Endodermal cell (in vitro differentiated cells): ENCODE results near the gene PRR33. TPM values are rescaled to one million over a fixed set of nuclear protein-coding genes. Genes with fewer than 3 reads are reported as not detected.

Experiments used
- DNase-seq: peaks from one replicate; pipeline ENCODE4 v3.0.0-alpha.2; 2017
- H3K27ac ChIP-seq: 2 replicates; pipeline ENCODE4 v1.5.1; 2013; ENCODE audit warnings: mild to moderate bottlenecking, low read depth, low read length, moderate library complexity
- H3K27me3 ChIP-seq: 2 replicates; pipeline ENCODE4 v1.6.1; 2013; ENCODE audit warnings: mild to moderate bottlenecking, low read length, moderate library complexity; ENCODE audit not compliant: insufficient read depth, control insufficient read depth, poor library complexity, severe bottlenecking
- H3K36me3 ChIP-seq: 2 replicates; pipeline ENCODE4 v1.7.0; 2013; ENCODE audit warnings: mild to moderate bottlenecking, low read length, moderate library complexity; ENCODE audit not compliant: control insufficient read depth, insufficient read depth
- H3K4me1 ChIP-seq: one replicate; pipeline ENCODE4 v1.7.0; 2013; ENCODE audit warnings: low read length; ENCODE audit not compliant: control insufficient read depth, insufficient read depth
- H3K4me3 ChIP-seq: 2 replicates; pipeline ENCODE4 v1.5.1; 2013; ENCODE audit warnings: mild to moderate bottlenecking, low read length, moderate library complexity
- H3K9ac ChIP-seq: 2 replicates; pipeline ENCODE4 v1.6.1; 2013; ENCODE audit warnings: mild to moderate bottlenecking, low read length, moderate library complexity; ENCODE audit not compliant: poor library complexity, severe bottlenecking; ENCODE audit errors: extremely low read depth
- H3K9me3 ChIP-seq: 2 replicates; pipeline ENCODE4 v1.6.1; 2013; ENCODE audit warnings: mild to moderate bottlenecking, low read length, moderate library complexity; ENCODE audit not compliant: control insufficient read depth
- H3K27ac Mint-ChIP-seq: 2 replicates; pipeline ENCODE4 v1.8.0; 2020; ENCODE audit warnings: mixed read lengths
- H3K27me3 Mint-ChIP-seq: 2 replicates; pipeline ENCODE4 v1.8.0; 2021; ENCODE audit warnings: mild to moderate bottlenecking, mixed read lengths; ENCODE audit not compliant: insufficient read depth
- H3K36me3 Mint-ChIP-seq: 2 replicates; pipeline ENCODE4 v1.8.0; 2020; ENCODE audit warnings: low read depth, mixed read lengths
- H3K4me1 Mint-ChIP-seq: 2 replicates; pipeline ENCODE4 v1.8.0; 2020; ENCODE audit warnings: mixed read lengths
- H3K4me3 Mint-ChIP-seq: 2 replicates; pipeline ENCODE4 v1.8.0; 2020; ENCODE audit warnings: mild to moderate bottlenecking, moderate library complexity, mixed read lengths
- H3K9me3 Mint-ChIP-seq: 2 replicates; pipeline ENCODE4 v1.8.0; 2020; ENCODE audit warnings: mild to moderate bottlenecking, mixed read lengths
- WGBS, 2 experiments: methylation state at CpG; one replicate each; pipeline versions ENCODE4 v1.1.5 to v1.1.7; 2013; ENCODE audit warnings: missing lambda C conversion rate in 2 of 2, mixed read lengths in 1 of 2; ENCODE audit not compliant: insufficient coverage in 1 of 2, insufficient read length in 1 of 2; 5-methylcytosine and 5-hydroxymethylcytosine counted together
- total RNA-seq, 2 donors: library from RNA; stranded (reverse); fragmentation: NEBNext Ultra II Directional in 1 of 2; extraction: Animal tissue kit (Norgen Biotek cat#: 25700) in 1 of 2; gene quantifications; 2 replicates in 1 of 2; 3 replicates in 1 of 2; pipeline ENCODE4 v1.2.1, GENCODE V29; 2021
- TF ChIP-seq, protein P1 (sequence below): fragments of 200-600 bp; sonication (generic); conservative IDR thresholded peaks from 2 replicates; pipeline ENCODE4 v1.5.0; 2021; ENCODE audit warnings: antibody characterized with exemption, mild to moderate bottlenecking

The PRR33 gene
- total RNA-seq, 2 donors from 2014 or later = not detected

DNA sequence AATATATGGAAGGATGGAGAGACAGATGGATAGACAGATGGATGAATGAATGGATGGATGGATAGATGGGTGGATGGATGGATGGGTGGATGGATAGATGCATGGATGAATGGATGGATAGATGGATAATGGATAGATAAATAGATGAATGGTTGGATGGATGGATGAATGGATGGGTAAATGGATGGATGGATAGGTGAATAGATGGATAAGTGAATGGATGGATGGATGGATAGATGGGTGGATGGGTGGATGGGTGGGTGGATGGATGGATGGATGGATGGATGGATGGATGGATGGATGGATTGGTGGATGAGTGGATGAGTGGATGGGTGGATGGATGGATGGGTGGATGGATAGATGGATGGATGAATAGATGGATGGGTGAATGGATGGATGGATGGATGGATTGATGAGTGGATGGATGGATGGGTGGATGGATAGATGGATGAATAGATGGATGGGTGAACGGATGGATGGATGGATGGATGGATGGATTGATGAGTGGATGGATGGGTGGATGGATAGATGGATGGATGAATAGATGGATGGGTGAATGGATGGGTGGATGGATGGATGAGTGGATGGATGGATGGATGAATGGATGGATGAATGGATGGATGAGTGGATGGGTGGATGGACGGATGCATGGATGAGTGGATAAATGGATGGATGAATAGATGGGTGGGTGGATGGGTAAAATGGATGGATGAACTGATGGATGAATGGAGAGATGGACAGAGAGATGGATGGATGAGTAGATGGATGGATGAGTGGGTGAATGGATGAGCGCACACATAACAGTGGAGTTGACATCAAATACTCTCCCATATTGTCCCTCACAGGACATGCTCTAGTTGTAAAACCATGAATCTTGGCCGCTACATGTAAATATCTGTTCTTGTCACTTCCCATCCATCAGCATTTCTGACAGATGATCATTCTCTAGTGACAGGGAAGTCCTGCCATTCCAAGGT lies 30.0 kb downstream of the PRR33 start:
- 78 to 94% methylated on average over 3 to 4 of the region's 4 CpGs for WGBS, 2 experiments

GRCh38 chr11:1860108-1860507 lies 31.6 kb downstream of the PRR33 start:
- Mint-ChIP-seq H3K4me1 (no peaks in the 10 kb centered on the region), H3K27me3 (peaks cover 4% of the 10 kb centered on the region), H3K4me3 (no peak overlapping the region), H3K27ac (no peak overlapping the region), H3K36me3 (no peaks in the 10 kb centered on the region), H3K9me3 (no peaks in the 10 kb centered on the region)
- Histone ChIP-seq H3K27ac (no peak overlapping the region), H3K36me3 (no peaks in the 10 kb centered on the region), H3K27me3 (no peaks in the 10 kb centered on the region), H3K4me3 (no peak overlapping the region), H3K9me3 (no peaks in the 10 kb centered on the region), H3K4me1 (no peaks in the 10 kb centered on the region), H3K9ac (no peak overlapping the region)
- TF ChIP-seq, protein P1, sequence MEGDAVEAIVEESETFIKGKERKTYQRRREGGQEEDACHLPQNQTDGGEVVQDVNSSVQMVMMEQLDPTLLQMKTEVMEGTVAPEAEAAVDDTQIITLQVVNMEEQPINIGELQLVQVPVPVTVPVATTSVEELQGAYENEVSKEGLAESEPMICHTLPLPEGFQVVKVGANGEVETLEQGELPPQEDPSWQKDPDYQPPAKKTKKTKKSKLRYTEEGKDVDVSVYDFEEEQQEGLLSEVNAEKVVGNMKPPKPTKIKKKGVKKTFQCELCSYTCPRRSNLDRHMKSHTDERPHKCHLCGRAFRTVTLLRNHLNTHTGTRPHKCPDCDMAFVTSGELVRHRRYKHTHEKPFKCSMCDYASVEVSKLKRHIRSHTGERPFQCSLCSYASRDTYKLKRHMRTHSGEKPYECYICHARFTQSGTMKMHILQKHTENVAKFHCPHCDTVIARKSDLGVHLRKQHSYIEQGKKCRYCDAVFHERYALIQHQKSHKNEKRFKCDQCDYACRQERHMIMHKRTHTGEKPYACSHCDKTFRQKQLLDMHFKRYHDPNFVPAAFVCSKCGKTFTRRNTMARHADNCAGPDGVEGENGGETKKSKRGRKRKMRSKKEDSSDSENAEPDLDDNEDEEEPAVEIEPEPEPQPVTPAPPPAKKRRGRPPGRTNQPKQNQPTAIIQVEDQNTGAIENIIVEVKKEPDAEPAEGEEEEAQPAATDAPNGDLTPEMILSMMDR = no peak
- DNase-seq = no peak
- WGBS, 2 experiments = 89 to 100% methylated on average over 1 of the region's 1 CpG

More for the DNA sequence above, 30.0 kb downstream of the PRR33 start:
- Mint-ChIP-seq H3K4me3 (no peak overlapping the region), H3K36me3 (no peaks in the 10 kb centered on the region), H3K27ac (no peak overlapping the region), H3K9me3 (no peaks in the 10 kb centered on the region), H3K4me1 (no peaks in the 10 kb centered on the region), H3K27me3 (peaks cover 4% of the 10 kb centered on the region)
- TF ChIP-seq, protein P1 = no peak
- no peak overlapping the region for H3K9ac ChIP-seq
- H3K27me3 ChIP-seq = no peaks in the 10 kb centered on the region
- no peaks in the 10 kb centered on the region for H3K36me3 ChIP-seq
- DNase-seq = no peak
- H3K4me3 ChIP-seq = no peak overlapping the region
- no peaks in the 10 kb centered on the region for H3K4me1 ChIP-seq
- no peaks in the 10 kb centered on the region for H3K9me3 ChIP-seq
- H3K27ac ChIP-seq = no peak overlapping the region

GRCh38 chr11:1859004-1859403 lies 32.7 kb downstream of the PRR33 start:
- Mint-ChIP-seq H3K27ac (no peak overlapping the region), H3K36me3 (no peaks in the 10 kb centered on the region), H3K27me3 (peaks cover 4% of the 10 kb centered on the region), H3K4me3 (no peak overlapping the region), H3K9me3 (no peaks in the 10 kb centered on the region), H3K4me1 (no peaks in the 10 kb centered on the region)
- no peak overlapping the region for H3K27ac ChIP-seq
- DNase-seq = no peak
- TF ChIP-seq, protein P1 = no peak
- no peak overlapping the region for H3K9ac ChIP-seq
- H3K9me3 ChIP-seq = no peaks in the 10 kb centered on the region
- H3K36me3 ChIP-seq = no peaks in the 10 kb centered on the region
- no peak overlapping the region for H3K4me3 ChIP-seq
- WGBS, 2 experiments = 90 to 100% methylated on average over 1 to 4 of the region's 4 CpGs
- H3K4me1 ChIP-seq = no peaks in the 10 kb centered on the region
- H3K27me3 ChIP-seq = no peaks in the 10 kb centered on the region
